A673 (cell line): ENCODE measurements around the gene CLRN3. TPM values are rescaled to one million over a fixed set of nuclear protein-coding genes. Genes with fewer than 3 reads are reported as not detected.

ENCODE experiments used
- BruUV-seq: library from RNA; stranded (reverse); fragments of 400-500 nt; replicated peaks from 2 replicates; lab custom pipeline; 2021; lab: Mats Ljungman, UMichigan
- CTCF ChIA-PET: fragments of 300-600 bp; sonication (Branson Sonifier 250); formaldehyde crosslinking; loops from one replicate; lab custom pipeline; 2022; ENCODE audit warnings: antibody characterized with exemption; lab: Charles Lee
- POLR2A ChIA-PET: fragments of 300-600 bp; sonication (Branson Sonifier 250); formaldehyde crosslinking; loops from one replicate; lab custom pipeline; 2022; ENCODE audit warnings: antibody characterized with exemption; ENCODE audit not compliant: low non-redundant PET; lab: Charles Lee
- DNase-seq: peaks from one replicate; pipeline ENCODE4 v3.0.0-alpha.2; 2015; ENCODE audit warnings: low spot score
- H3K27ac ChIP-seq: fragments of 200-600 bp; sonication (generic); 2 replicates; pipeline ENCODE4 v1.5.1; 2016; ENCODE audit warnings: mixed run types, low read depth, mild to moderate bottlenecking, mixed read lengths, antibody characterized with exemption, low read length; ENCODE audit not compliant: poor library complexity, severe bottlenecking
- H3K27me3 ChIP-seq: fragments of 200-600 bp; sonication (generic); replicated peaks from 2 replicates; pipeline ENCODE4 v1.6.1; 2017; ENCODE audit warnings: mixed run types, low read depth, mild to moderate bottlenecking, mixed read lengths, antibody characterized with exemption, low read length; ENCODE audit not compliant: insufficient read depth, poor library complexity
- H3K36me3 ChIP-seq: fragments of 200-600 bp; sonication (generic); 2 replicates; pipeline ENCODE4 v1.6.1; 2016; ENCODE audit warnings: mixed run types, mild to moderate bottlenecking, mixed read lengths, antibody characterized with exemption, low read length; ENCODE audit not compliant: insufficient read depth, poor library complexity, severe bottlenecking
- H3K4me1 ChIP-seq: fragments of 200-600 bp; sonication (generic); 2 replicates; pipeline ENCODE4 v1.6.1; 2017; ENCODE audit warnings: mixed run types, mild to moderate bottlenecking, mixed read lengths, antibody characterized with exemption, low read length; ENCODE audit not compliant: insufficient read depth, poor library complexity, severe bottlenecking
- H3K4me3 ChIP-seq: fragments of 200-600 bp; sonication (generic); 2 replicates; pipeline ENCODE4 v1.5.1; 2016; ENCODE audit warnings: low read depth, mixed run types, mild to moderate bottlenecking, mixed read lengths, low read length; ENCODE audit not compliant: poor library complexity, severe bottlenecking
- H3K9me3 ChIP-seq: fragments of 200-600 bp; sonication (generic); 2 replicates; pipeline ENCODE4 v1.6.1; 2016; ENCODE audit warnings: mixed run types, low read depth, mild to moderate bottlenecking, mixed read lengths, antibody characterized with exemption, low read length; ENCODE audit not compliant: poor library complexity, severe bottlenecking
- CTCF ChIP-seq: fragments of 300-800, 200-600 bp; sonication (generic); conservative IDR thresholded peaks from 2 replicates; pipeline ENCODE4 v1.5.1; 2017; ENCODE audit warnings: low read depth, mild to moderate bottlenecking, antibody characterized with exemption, low read length, moderate library complexity, mixed read lengths
- EZH2 ChIP-seq: fragments of 200-600 bp; sonication (generic); IDR thresholded peaks from 2 replicates; pipeline ENCODE4 v1.6.1; 2017; ENCODE audit warnings: borderline replicate concordance, low read depth, mild to moderate bottlenecking, mixed read lengths, antibody characterized with exemption, low read length; ENCODE audit not compliant: poor library complexity, severe bottlenecking
- intact Hi-C: fragments of 100-400 bp; cut with micrococcal nuclease; formaldehyde crosslinking; loops from one replicate; pipeline ENCODE4 v1.10.0; 2022; ENCODE audit not compliant: unreplicated experiment
- total RNA-seq: library from RNA; stranded (reverse); gene quantifications from 2 replicates; pipeline ENCODE4 v1.2.3, GENCODE V29; 2021

The CLRN3 gene
- total RNA-seq, 1 experiment from 2014 or later = not detected

GRCh38 chr10:127849224-127849623 lies 43.5 kb downstream of the CLRN3 start:
- Histone ChIP-seq H3K27ac (no peak overlapping the region), H3K36me3 (no peaks in the 10 kb centered on the region), H3K9me3 (no peaks in the 10 kb centered on the region), H3K4me1 (no peaks in the 10 kb centered on the region), H3K27me3 (no peaks in the 10 kb centered on the region), H3K4me3 (no peak overlapping the region)
- TF ChIP-seq EZH2 (no peak), CTCF (no peak)
- POLR2A ChIA-PET = no interaction called here
- no peak for DNase-seq
- intact Hi-C loops = no loop called here
- CTCF ChIA-PET = no interaction called here
- no TSS peak for BruUV-seq

DNA sequence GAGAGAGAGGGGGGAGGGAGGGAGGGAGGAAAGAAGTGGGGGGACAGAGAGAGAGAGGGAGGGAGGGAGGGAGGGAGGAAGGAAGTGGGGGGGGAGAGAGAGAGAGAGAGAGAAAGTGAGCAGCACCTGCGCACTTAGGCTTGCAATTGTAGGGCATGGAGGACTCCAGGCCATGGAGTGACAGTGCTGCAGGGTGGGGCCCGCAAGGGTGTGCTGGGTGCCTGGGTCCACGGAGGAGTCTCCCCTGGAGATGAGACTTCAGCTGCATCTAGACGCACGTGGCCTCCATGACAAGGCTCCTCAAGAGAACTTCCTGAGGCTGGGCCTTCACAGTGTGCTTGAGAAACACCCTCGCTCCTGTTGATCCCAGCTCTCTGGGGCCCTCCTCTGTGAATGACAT lies 44.5 kb downstream of the CLRN3 start:
- no peak for DNase-seq

GRCh38 chr10:127845756-127846155 lies 47.0 kb downstream of the CLRN3 start:
- intact Hi-C loops = no loop called here
- H3K4me1 ChIP-seq = no peaks in the 10 kb centered on the region
- no peak overlapping the region for H3K27ac ChIP-seq
- H3K27me3 ChIP-seq = no peaks in the 10 kb centered on the region
- H3K36me3 ChIP-seq = no peaks in the 10 kb centered on the region
- CTCF ChIA-PET = no interaction called here
- POLR2A ChIA-PET = no interaction called here
- TF ChIP-seq CTCF (no peak), EZH2 (no peak)
- H3K4me3 ChIP-seq = no peak overlapping the region
- no peaks in the 10 kb centered on the region for H3K9me3 ChIP-seq
- DNase-seq = no peak
- no TSS peak for BruUV-seq

More for the DNA sequence above, 44.5 kb downstream of the CLRN3 start:
- BruUV-seq = no TSS peak
- H3K4me3 ChIP-seq = no peak overlapping the region
- intact Hi-C loops = no loop called here
- H3K27me3 ChIP-seq = no peaks in the 10 kb centered on the region
- CTCF ChIA-PET = no interaction called here
- no peak for TF ChIP-seq CTCF
- no peak for TF ChIP-seq EZH2
- H3K36me3 ChIP-seq = no peaks in the 10 kb centered on the region
- no peaks in the 10 kb centered on the region for H3K9me3 ChIP-seq
- no peaks in the 10 kb centered on the region for H3K4me1 ChIP-seq
- POLR2A ChIA-PET = no interaction called here
- H3K27ac ChIP-seq = no peak overlapping the region
